Astrocyte (in vitro differentiated cells and primary cell): ENCODE results near the gene RBBP7. TPM values are rescaled to one million over a fixed set of nuclear protein-coding genes. Genes with fewer than 3 reads are reported as not detected.

Experiments
- DNase-seq: peaks from one replicate; pipeline ENCODE4 v3.0.0-alpha.2; 2010; ENCODE audit warnings: low read depth
- FAIRE-seq: peaks from 2 replicates; lab custom pipeline; 2011; peaks lifted over from hg19 to GRCh38; lab: Jason Lieb, UNC
- H2AFZ ChIP-seq: 2 replicates; pipeline ENCODE4 v1.6.0; 2012; ENCODE audit warnings: low read depth, low read length, inconsistent platforms
- H3K27ac ChIP-seq: 2 replicates; pipeline ENCODE4 v1.5.1; 2011; ENCODE audit warnings: low read depth, low read length, inconsistent platforms
- H3K27me3 ChIP-seq: 2 replicates; pipeline ENCODE4 v1.6.0; 2011; ENCODE audit warnings: low read length, inconsistent platforms; ENCODE audit not compliant: insufficient read depth
- H3K36me3 ChIP-seq: 2 replicates; pipeline ENCODE4 v1.5.1; 2011; ENCODE audit warnings: low read length, inconsistent platforms; ENCODE audit not compliant: insufficient read depth
- H3K4me1 ChIP-seq: 2 replicates; pipeline ENCODE4 v1.5.1; 2011; ENCODE audit warnings: low read length, inconsistent platforms; ENCODE audit not compliant: insufficient read depth
- H3K4me2 ChIP-seq: 2 replicates; pipeline ENCODE4 v1.6.0; 2012; ENCODE audit warnings: low read length, inconsistent platforms
- H3K4me3 ChIP-seq: 2 replicates; pipeline ENCODE4 v1.5.1; 2011; ENCODE audit warnings: low read depth, mild to moderate bottlenecking, low read length, inconsistent platforms; ENCODE audit not compliant: insufficient read depth
- H3K79me2 ChIP-seq: 2 replicates; pipeline ENCODE4 v1.6.0; 2012; ENCODE audit warnings: mild to moderate bottlenecking, low read length, inconsistent platforms; ENCODE audit not compliant: insufficient read depth
- H3K9ac ChIP-seq: 2 replicates; pipeline ENCODE4 v1.6.0; 2012; ENCODE audit warnings: mild to moderate bottlenecking, low read length, inconsistent platforms
- H3K9me3 ChIP-seq: 2 replicates; pipeline ENCODE4 v1.5.1; 2012; ENCODE audit warnings: low read depth, mild to moderate bottlenecking, low read length, inconsistent platforms; ENCODE audit not compliant: insufficient read depth
- H4K20me1 ChIP-seq: 2 replicates; pipeline ENCODE4 v1.6.0; 2012; ENCODE audit warnings: low read length, inconsistent platforms; ENCODE audit not compliant: insufficient read depth
- H3K27ac Mint-ChIP-seq: one replicate; pipeline ENCODE4 v1.8.0; 2021; ENCODE audit warnings: mild to moderate bottlenecking, mixed read lengths; ENCODE audit not compliant: unreplicated experiment
- H3K27me3 Mint-ChIP-seq: one replicate; pipeline ENCODE4 v1.8.0; 2021; ENCODE audit warnings: low read depth, mixed read lengths; ENCODE audit not compliant: unreplicated experiment
- H3K36me3 Mint-ChIP-seq: one replicate; pipeline ENCODE4 v1.8.0; 2021; ENCODE audit warnings: low read depth, mixed read lengths; ENCODE audit not compliant: unreplicated experiment
- H3K4me1 Mint-ChIP-seq: one replicate; pipeline ENCODE4 v1.8.0; 2021; ENCODE audit warnings: low read depth, mixed read lengths; ENCODE audit not compliant: unreplicated experiment
- H3K4me3 Mint-ChIP-seq: one replicate; pipeline ENCODE4 v1.8.0; 2021; ENCODE audit warnings: mild to moderate bottlenecking, moderate library complexity, mixed read lengths; ENCODE audit not compliant: unreplicated experiment
- H3K9me3 Mint-ChIP-seq: one replicate; pipeline ENCODE4 v1.8.0; 2021; ENCODE audit warnings: mild to moderate bottlenecking, mixed read lengths; ENCODE audit not compliant: unreplicated experiment
- EZH2 ChIP-seq: IDR thresholded peaks from 2 replicates; pipeline ENCODE4 v1.6.1; 2012; ENCODE audit warnings: mild to moderate bottlenecking, low read length, inconsistent platforms; ENCODE audit not compliant: insufficient read depth
- total RNA-seq: library from RNA; stranded (reverse); gene quantifications from 2 replicates; pipeline ENCODE4 v1.2.1, GENCODE V29; 2021
- TF ChIP-seq, protein P1 (sequence below): IDR thresholded peaks from 2 replicates; pipeline ENCODE4 v1.5.1; 2011; ENCODE audit warnings: low read depth, mild to moderate bottlenecking, inconsistent platforms, low read length, moderate library complexity; ENCODE audit not compliant: insufficient read depth

Gene RBBP7
- total RNA-seq, 1 donor from 2014 or later: 86.1 TPM

DNA sequence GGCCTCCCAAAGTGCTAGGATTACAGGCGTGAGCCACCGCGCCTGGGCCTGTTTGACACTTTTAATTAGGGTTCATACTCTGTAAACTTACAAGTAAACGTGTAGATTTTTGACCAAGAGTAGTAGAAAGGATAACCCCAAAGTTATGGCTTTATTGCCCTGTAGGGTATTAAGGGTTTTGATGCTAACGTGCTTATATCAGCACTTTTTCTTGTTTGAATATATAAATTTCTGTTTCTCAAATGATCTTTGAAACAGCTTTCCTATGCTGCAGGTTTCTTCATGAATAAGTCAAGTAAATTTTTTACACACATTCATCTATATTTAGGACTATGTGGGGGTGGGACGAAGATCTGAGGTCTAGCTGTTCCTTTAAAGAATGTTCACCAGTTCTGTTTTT lies 47.0 kb upstream of the RBBP7 start:
- Histone ChIP-seq H2AFZ (no peak overlapping the region), H3K4me2 (no peak overlapping the region), H3K4me1 (no peaks in the 10 kb centered on the region), H3K36me3 (no peaks in the 10 kb centered on the region), H3K9me3 (no peaks in the 10 kb centered on the region), H4K20me1 (no peaks in the 10 kb centered on the region), H3K27ac (no peak overlapping the region), H3K4me3 (no peak overlapping the region), H3K79me2 (no peaks in the 10 kb centered on the region), H3K9ac (no peak overlapping the region), H3K27me3 (no peaks in the 10 kb centered on the region)
- H3K9me3 Mint-ChIP-seq: no peaks in the 10 kb centered on the region
- DNase-seq: no peak
- H3K4me3 Mint-ChIP-seq: no peak overlapping the region
- no peak for FAIRE-seq
- H3K4me1 Mint-ChIP-seq: no peaks in the 10 kb centered on the region
- no peak overlapping the region for H3K27ac Mint-ChIP-seq
- no peaks in the 10 kb centered on the region for H3K27me3 Mint-ChIP-seq
- TF ChIP-seq EZH2: no peak
- TF ChIP-seq, protein P1, sequence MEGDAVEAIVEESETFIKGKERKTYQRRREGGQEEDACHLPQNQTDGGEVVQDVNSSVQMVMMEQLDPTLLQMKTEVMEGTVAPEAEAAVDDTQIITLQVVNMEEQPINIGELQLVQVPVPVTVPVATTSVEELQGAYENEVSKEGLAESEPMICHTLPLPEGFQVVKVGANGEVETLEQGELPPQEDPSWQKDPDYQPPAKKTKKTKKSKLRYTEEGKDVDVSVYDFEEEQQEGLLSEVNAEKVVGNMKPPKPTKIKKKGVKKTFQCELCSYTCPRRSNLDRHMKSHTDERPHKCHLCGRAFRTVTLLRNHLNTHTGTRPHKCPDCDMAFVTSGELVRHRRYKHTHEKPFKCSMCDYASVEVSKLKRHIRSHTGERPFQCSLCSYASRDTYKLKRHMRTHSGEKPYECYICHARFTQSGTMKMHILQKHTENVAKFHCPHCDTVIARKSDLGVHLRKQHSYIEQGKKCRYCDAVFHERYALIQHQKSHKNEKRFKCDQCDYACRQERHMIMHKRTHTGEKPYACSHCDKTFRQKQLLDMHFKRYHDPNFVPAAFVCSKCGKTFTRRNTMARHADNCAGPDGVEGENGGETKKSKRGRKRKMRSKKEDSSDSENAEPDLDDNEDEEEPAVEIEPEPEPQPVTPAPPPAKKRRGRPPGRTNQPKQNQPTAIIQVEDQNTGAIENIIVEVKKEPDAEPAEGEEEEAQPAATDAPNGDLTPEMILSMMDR: no peak
- no peaks in the 10 kb centered on the region for H3K36me3 Mint-ChIP-seq

DNA sequence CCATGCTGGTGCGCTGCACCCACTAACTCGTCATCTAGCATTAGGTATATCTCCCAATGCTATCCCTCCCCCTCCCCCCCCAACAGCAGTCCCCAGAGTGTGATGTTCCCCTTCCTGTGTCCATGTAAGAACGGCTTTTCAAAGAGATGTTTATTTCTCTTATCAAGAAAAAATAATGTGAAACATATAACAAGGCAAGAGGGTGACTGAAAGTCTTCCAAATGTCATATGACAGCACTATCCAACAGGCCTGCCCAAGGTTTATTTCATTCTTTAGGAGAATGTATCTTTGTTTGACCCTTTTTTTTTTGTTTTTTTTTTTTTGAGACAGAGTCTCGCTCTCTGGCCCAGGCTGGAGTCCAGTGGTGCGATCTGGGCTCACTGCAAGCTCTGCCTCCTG lies 46.4 kb upstream of the RBBP7 start:
- no peaks in the 10 kb centered on the region for H3K4me1 ChIP-seq
- TF ChIP-seq EZH2: no peak
- TF ChIP-seq, protein P1: no peak
- no peak overlapping the region for H3K4me3 Mint-ChIP-seq
- no peak overlapping the region for H3K9ac ChIP-seq
- FAIRE-seq (no peak), DNase-seq (no peak)
- no peaks in the 10 kb centered on the region for H3K79me2 ChIP-seq
- no peak overlapping the region for H3K4me2 ChIP-seq
- H3K36me3 ChIP-seq: no peaks in the 10 kb centered on the region
- H3K27ac Mint-ChIP-seq: no peak overlapping the region
- no peaks in the 10 kb centered on the region for H4K20me1 ChIP-seq
- no peaks in the 10 kb centered on the region for H3K36me3 Mint-ChIP-seq
- H3K27me3 ChIP-seq: no peaks in the 10 kb centered on the region
- no peak overlapping the region for H3K4me3 ChIP-seq
- no peaks in the 10 kb centered on the region for H3K4me1 Mint-ChIP-seq
- H3K27ac ChIP-seq: no peak overlapping the region
- no peak overlapping the region for H2AFZ ChIP-seq
- H3K9me3 ChIP-seq: no peaks in the 10 kb centered on the region
- no peaks in the 10 kb centered on the region for H3K9me3 Mint-ChIP-seq
- no peaks in the 10 kb centered on the region for H3K27me3 Mint-ChIP-seq

DNA sequence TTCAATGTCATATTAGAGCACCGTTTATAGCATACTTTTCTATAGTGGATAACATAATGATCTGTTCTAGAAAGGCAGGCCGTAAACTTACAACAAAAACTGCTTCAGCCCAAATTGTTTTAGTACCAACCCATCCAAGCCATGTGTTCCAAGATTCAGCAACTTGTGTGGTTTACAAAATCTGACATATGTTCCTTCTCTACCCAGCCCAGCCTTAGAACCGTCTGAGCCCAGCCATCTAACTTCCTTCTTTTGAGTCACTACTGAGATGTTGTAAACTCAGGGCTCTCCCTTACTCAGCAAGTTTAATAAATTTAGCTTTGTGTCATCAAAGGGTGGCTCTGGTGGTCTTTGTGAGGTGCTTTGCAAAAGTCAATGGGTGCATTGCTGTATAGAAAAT lies 43.9 kb upstream of the RBBP7 start:
- Histone ChIP-seq H4K20me1 (no peaks in the 10 kb centered on the region), H3K9ac (no peak overlapping the region), H2AFZ (no peak overlapping the region), H3K4me3 (no peak overlapping the region), H3K36me3 (no peaks in the 10 kb centered on the region), H3K4me2 (no peak overlapping the region), H3K27me3 (no peaks in the 10 kb centered on the region), H3K9me3 (no peaks in the 10 kb centered on the region), H3K27ac (no peak overlapping the region), H3K4me1 (no peaks in the 10 kb centered on the region), H3K79me2 (no peaks in the 10 kb centered on the region)
- TF ChIP-seq, protein P1: no peak
- no peak for TF ChIP-seq EZH2
- FAIRE-seq (peak; percentile 56), DNase-seq (no peak)
- Mint-ChIP-seq H3K4me3 (no peak overlapping the region), H3K27me3 (no peaks in the 10 kb centered on the region), H3K4me1 (no peaks in the 10 kb centered on the region), H3K36me3 (no peaks in the 10 kb centered on the region), H3K9me3 (no peaks in the 10 kb centered on the region), H3K27ac (no peak overlapping the region)
